HFFc6 (cell line): ENCODE results near the gene NME8. TPM values are rescaled to one million over a fixed set of nuclear protein-coding genes. Genes with fewer than 3 reads are reported as not detected.

ENCODE experiments used
- DNase-seq: peaks from one replicate; pipeline ENCODE4 v3.0.0-alpha.2; 2018
- H3K27ac Mint-ChIP-seq: 2 replicates; pipeline ENCODE4 v1.8.0; 2020; ENCODE audit warnings: mild to moderate bottlenecking, mixed read lengths
- H3K27me3 Mint-ChIP-seq: 2 replicates; pipeline ENCODE4 v1.8.0; 2021; ENCODE audit warnings: mild to moderate bottlenecking, moderate library complexity, mixed read lengths; ENCODE audit not compliant: insufficient read depth
- H3K36me3 Mint-ChIP-seq: 2 replicates; pipeline ENCODE4 v1.8.0; 2021; ENCODE audit warnings: low read depth, mixed read lengths
- H3K4me1 Mint-ChIP-seq: 2 replicates; pipeline ENCODE4 v1.8.0; 2020; ENCODE audit warnings: low read depth, mixed read lengths
- H3K4me3 Mint-ChIP-seq: 2 replicates; pipeline ENCODE4 v1.8.0; 2020; ENCODE audit warnings: mild to moderate bottlenecking, moderate library complexity, mixed read lengths
- H3K9me3 Mint-ChIP-seq: 2 replicates; pipeline ENCODE4 v1.8.0; 2020; ENCODE audit warnings: mild to moderate bottlenecking, mixed read lengths
- CTCF ChIP-seq: fragments of 200-600 bp; sonication (generic); IDR thresholded peaks from 2 replicates; pipeline ENCODE4 v1.5.0; 2021; ENCODE audit warnings: antibody characterized with exemption, mild to moderate bottlenecking
- total RNA-seq, 6 experiments: library from RNA; stranded (reverse); fragmentation: NEBNext Ultra II Directional; extraction: Animal tissue kit (Norgen Biotek cat#: 25700); gene quantifications; 2 replicates in 1 of 6; 3 replicates in 5 of 6; pipeline ENCODE4 v1.2.3, GENCODE V29; 2021

Gene NME8
- total RNA-seq, 6 experiments from 2014 or later: not detected

GRCh38 chr7:37942934-37943610 is 94.7 kb downstream of the NME8 start:
- Mint-ChIP-seq H3K9me3 (peaks cover 43% of the 10 kb centered on the region), H3K27me3 (no peaks in the 10 kb centered on the region; the same call in 1 of the 2 replicates), H3K27ac (no peak overlapping the region), H3K4me1 (no peaks in the 10 kb centered on the region), H3K4me3 (no peak overlapping the region), H3K36me3 (no peaks in the 10 kb centered on the region)
- DNase-seq: no peak
- no peak for TF ChIP-seq CTCF

GRCh38 chr7:37943905-37944736 is 95.7 kb downstream of the NME8 start:
- Mint-ChIP-seq H3K4me3 (no peak overlapping the region), H3K9me3 (peaks cover 46% of the 10 kb centered on the region), H3K27me3 (no peaks in the 10 kb centered on the region), H3K4me1 (no peaks in the 10 kb centered on the region), H3K27ac (no peak overlapping the region), H3K36me3 (no peaks in the 10 kb centered on the region)
- DNase-seq: no peak
- TF ChIP-seq CTCF: no peak

GRCh38 chr7:37944737-37945054 is 96.3 kb downstream of the NME8 start:
- peaks cover 46% of the 10 kb centered on the region for H3K9me3 Mint-ChIP-seq
- H3K4me1 Mint-ChIP-seq: no peaks in the 10 kb centered on the region
- DNase-seq: no peak
- no peaks in the 10 kb centered on the region for H3K27me3 Mint-ChIP-seq
- no peak for TF ChIP-seq CTCF
- no peak overlapping the region for H3K4me3 Mint-ChIP-seq
- no peaks in the 10 kb centered on the region for H3K36me3 Mint-ChIP-seq
- H3K27ac Mint-ChIP-seq: no peak overlapping the region

GRCh38 chr7:37945336-37945735 is 96.9 kb downstream of the NME8 start:
- no peak for TF ChIP-seq CTCF
- H3K27me3 Mint-ChIP-seq: no peaks in the 10 kb centered on the region
- H3K27ac Mint-ChIP-seq: no peak overlapping the region
- no peak for DNase-seq
- H3K4me3 Mint-ChIP-seq: no peak overlapping the region
- no peaks in the 10 kb centered on the region for H3K36me3 Mint-ChIP-seq
- peaks cover 44% of the 10 kb centered on the region for H3K9me3 Mint-ChIP-seq
- no peaks in the 10 kb centered on the region for H3K4me1 Mint-ChIP-seq

DNA sequence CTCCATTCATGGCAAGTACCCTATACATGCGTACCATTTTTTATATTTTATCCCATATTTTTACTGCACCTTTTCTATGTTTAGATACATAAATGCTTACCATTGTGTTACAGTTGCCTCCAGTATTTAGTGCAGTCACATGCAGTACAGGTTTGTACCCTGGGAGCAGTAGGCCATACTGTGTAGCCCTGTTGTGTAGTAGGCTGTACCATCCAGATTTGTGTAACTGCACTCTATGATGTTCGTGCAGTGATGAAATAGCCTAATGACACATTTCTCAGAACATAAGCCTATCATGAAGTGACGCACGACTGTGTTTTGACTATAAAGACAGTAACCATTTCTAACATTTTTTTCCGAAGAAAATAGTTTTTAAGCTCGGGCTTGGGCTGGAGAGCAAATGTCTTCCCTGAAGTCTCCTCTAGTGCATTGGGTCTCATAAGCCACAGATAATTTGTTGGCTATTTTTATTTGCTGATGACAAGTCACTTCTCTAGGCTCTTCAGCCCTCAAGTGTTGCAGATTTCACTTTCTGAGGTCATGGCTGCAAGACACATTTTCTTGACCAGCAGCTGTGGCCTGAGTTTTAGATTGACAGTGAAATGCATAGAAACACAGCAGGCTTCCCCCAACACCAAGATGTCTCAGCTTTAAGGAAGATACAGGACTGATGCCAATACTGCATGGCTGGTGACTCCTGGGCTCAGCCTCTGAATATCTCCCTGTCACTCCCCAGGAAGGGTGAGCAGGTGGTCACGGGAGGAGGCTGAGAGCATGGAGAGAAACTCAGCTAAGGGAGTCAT is 98.9 kb downstream of the NME8 start:
- Mint-ChIP-seq H3K4me3 (no peak overlapping the region), H3K36me3 (no peaks in the 10 kb centered on the region), H3K27ac (no peak overlapping the region), H3K9me3 (peaks cover 46% of the 10 kb centered on the region), H3K4me1 (no peaks in the 10 kb centered on the region), H3K27me3 (no peaks in the 10 kb centered on the region; the same call in 1 of the 2 replicates)
- no peak for DNase-seq
- TF ChIP-seq CTCF: no peak
